Measurements from ENCODE around the gene SKAP1.

DNA sequence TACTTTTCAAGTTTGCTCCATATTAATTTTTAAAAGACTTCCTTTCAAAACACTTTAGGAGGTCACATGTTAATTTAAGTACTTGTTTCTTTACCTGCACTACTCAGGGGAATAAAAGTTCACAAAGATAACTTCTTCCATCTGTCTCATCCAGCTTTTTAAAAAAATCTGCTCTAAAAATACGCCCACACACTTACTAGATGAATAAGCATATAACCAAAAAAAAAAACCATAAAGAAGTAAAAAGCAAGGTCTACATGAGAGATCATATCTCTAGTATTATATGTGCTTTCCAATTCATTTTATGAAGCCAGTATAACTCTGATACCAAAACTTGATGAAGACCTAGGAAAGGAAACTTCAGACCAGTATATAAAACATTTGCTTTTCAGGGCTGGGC, 17.2 kb downstream of the SKAP1 start:
- TF ChIP-seq, protein P1, sequence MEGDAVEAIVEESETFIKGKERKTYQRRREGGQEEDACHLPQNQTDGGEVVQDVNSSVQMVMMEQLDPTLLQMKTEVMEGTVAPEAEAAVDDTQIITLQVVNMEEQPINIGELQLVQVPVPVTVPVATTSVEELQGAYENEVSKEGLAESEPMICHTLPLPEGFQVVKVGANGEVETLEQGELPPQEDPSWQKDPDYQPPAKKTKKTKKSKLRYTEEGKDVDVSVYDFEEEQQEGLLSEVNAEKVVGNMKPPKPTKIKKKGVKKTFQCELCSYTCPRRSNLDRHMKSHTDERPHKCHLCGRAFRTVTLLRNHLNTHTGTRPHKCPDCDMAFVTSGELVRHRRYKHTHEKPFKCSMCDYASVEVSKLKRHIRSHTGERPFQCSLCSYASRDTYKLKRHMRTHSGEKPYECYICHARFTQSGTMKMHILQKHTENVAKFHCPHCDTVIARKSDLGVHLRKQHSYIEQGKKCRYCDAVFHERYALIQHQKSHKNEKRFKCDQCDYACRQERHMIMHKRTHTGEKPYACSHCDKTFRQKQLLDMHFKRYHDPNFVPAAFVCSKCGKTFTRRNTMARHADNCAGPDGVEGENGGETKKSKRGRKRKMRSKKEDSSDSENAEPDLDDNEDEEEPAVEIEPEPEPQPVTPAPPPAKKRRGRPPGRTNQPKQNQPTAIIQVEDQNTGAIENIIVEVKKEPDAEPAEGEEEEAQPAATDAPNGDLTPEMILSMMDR (IDR thresholded peaks at IDR 0.05) = no peak
- TF ChIP-seq POLR2A (IDR thresholded peaks at IDR 0.05) = no peak
